22Rv1 (cell line): Measurements from ENCODE around the gene SFXN4.

Experiments used
- ZFX ChIP-seq: fragments of 450-650 bp; IDR thresholded peaks from 2 replicates; pipeline ENCODE4 v1.6.1; 2017; ENCODE audit warnings: antibody characterized with exemption, borderline replicate concordance
- TF ChIP-seq, protein P1 (sequence below): fragments of 450-650 bp; IDR thresholded peaks from 2 replicates; pipeline ENCODE4 v1.5.1; 2017; ENCODE audit warnings: mild to moderate bottlenecking

DNA sequence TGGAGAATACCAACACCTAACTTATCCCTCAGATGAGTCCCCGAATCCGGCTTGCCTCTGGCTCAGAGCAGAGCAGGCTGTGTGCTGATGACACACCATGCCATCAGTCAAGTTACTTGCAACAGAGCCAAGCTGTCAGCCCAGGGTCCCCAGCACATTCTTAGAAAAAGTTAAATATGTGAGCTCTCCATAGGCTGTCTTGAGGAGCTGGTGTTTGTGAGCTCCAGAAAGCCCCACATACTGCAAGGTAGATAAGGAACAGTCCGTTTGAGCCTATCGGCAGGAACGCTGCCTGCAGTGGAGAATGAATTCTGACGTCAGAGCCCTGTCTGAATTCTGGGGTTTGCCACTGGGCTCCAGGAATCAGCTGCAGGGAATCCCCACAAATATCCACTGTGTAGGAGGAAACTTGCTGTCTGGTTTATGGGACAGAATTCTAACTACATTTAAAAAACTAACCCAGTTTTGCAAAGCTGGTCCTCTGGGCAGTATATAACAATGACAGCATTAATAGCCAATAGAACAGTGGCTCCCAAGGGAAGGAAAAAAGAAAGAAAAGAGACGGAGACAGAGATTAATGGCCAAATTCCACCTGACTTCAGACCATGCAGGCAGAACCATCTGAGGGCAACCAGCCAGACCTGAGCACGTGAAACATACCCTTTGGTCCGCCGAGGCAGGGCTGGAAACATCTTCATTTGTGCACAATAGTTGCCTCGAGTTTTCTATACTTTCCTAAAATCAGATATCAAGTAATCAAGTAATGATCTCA is 3.6 kb downstream of the SFXN4 start:
- TF ChIP-seq, protein P1, sequence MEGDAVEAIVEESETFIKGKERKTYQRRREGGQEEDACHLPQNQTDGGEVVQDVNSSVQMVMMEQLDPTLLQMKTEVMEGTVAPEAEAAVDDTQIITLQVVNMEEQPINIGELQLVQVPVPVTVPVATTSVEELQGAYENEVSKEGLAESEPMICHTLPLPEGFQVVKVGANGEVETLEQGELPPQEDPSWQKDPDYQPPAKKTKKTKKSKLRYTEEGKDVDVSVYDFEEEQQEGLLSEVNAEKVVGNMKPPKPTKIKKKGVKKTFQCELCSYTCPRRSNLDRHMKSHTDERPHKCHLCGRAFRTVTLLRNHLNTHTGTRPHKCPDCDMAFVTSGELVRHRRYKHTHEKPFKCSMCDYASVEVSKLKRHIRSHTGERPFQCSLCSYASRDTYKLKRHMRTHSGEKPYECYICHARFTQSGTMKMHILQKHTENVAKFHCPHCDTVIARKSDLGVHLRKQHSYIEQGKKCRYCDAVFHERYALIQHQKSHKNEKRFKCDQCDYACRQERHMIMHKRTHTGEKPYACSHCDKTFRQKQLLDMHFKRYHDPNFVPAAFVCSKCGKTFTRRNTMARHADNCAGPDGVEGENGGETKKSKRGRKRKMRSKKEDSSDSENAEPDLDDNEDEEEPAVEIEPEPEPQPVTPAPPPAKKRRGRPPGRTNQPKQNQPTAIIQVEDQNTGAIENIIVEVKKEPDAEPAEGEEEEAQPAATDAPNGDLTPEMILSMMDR = no peak
- TF ChIP-seq ZFX = no peak
